ENCODE results near the gene NEUROD2.

The NEUROD2 gene

GRCh38 chr17:39641097-39641496 is 33.4 kb upstream of the NEUROD2 start:
- DNase-seq (ENCODE audit: low read depth, low spot score): no peak
- TF ChIP-seq CTCF (IDR thresholded peaks at IDR 0.05; ENCODE audit: low read depth, low read length): no peak

GRCh38 chr17:39640591-39641031 is 32.9 kb upstream of the NEUROD2 start:
- H3K4me3 ChIP-seq (ENCODE audit: low read depth, low read length): no peak overlapping the region
- DNase-seq (ENCODE audit: low read depth, low spot score): no peak
- in situ Hi-C loops (cut with HindIII; ENCODE audit: low sequenced_read_pairs): no loop called here
- TF ChIP-seq CTCF (IDR thresholded peaks at IDR 0.05; ENCODE audit: low read depth, low read length): no peak

More at GRCh38 chr17:39641097-39641496, 33.4 kb upstream of the NEUROD2 start:
- H3K4me3 ChIP-seq (ENCODE audit: low read depth, low read length): no peak overlapping the region
- in situ Hi-C loops (cut with HindIII; ENCODE audit: low sequenced_read_pairs): no loop called here

DNA sequence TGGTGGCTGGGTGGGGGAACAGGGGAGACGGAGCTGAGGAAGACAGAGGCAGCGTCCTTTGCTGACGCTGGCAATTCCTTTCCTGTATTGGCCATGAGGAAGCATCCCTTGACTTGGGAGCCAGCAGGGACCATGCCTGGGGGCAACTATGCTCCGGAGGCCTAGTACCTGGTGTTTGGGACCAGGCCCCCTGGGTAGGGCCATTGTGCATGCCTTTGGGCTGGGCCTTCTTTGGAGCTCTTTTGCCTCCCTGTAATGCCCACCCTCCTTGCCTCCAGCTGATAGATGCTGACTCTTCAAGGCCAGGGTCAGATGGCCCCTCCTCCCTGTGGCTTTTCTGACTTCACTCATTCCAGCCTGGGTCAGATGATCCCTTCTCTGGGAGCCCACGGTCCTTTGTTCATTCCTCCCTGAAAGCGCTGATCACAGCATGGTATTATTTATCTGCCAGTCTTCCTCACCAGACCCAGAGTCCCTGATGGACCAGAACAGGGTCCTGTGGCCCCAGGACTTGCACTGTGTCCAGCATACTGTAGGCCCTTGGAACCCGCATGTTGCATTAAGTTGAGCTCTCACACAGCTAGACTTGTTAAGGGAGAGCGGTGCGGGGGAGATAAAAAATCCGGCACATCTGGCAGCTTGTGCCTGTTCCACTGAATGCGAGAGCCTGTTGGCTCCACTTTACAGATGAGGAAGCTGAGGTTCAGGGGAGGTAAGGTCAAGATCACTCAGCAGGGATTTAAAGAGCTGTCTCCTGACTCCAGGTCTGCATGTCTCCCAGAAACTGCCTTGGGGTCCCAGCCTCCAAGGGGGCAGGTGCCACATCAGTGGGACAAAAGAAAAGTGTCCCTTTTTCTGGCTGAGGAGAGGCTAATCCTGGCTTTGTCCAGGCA is 32.1 kb upstream of the NEUROD2 start:
- no peak for TF ChIP-seq CTCF (IDR thresholded peaks at IDR 0.05; ENCODE audit: low read depth, low read length)
- in situ Hi-C loops (cut with HindIII; ENCODE audit: low sequenced_read_pairs): no loop called here
- DNase-seq (ENCODE audit: low read depth, low spot score): no peak
- no peak overlapping the region for H3K4me3 ChIP-seq (ENCODE audit: low read depth, low read length)

GRCh38 chr17:39639043-39639442 is 31.3 kb upstream of the NEUROD2 start:
- H3K4me3 ChIP-seq (ENCODE audit: low read depth, low read length): no peak overlapping the region
- no peak for DNase-seq (ENCODE audit: low read depth, low spot score)
- in situ Hi-C loops (cut with HindIII; ENCODE audit: low sequenced_read_pairs): no loop called here
- no peak for TF ChIP-seq CTCF (IDR thresholded peaks at IDR 0.05; ENCODE audit: low read depth, low read length)

DNA sequence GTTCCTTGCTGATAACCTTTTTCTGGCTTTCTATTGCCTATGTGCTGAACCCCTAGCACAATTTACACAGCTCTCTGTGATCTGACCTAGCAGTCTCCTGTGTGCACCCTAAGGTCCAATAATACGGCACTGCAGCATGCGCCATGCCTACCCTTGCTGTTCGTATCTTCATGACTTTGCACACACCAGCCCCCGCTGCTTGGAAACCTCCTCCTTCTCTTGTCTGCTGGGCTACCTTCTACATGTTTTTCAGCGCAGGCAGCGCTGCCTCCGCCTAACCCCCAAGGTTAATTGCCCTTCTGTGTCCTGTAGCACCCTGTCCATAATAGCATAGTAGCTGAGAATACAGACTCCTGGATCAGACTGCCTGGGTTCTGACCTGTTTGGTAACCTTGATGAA is 30.6 kb upstream of the NEUROD2 start:
- in situ Hi-C loops (cut with HindIII; ENCODE audit: low sequenced_read_pairs): no loop called here
- TF ChIP-seq CTCF (IDR thresholded peaks at IDR 0.05; ENCODE audit: low read depth, low read length): no peak
- no peak for DNase-seq (ENCODE audit: low read depth, low spot score)
- no peak overlapping the region for H3K4me3 ChIP-seq (ENCODE audit: low read depth, low read length)

GRCh38 chr17:39636927-39637736 is 29.4 kb upstream of the NEUROD2 start, which contains the start of gene STARD3:
STARD3 (plus strand) TSS chr17:39637144; CDS start chr17:39653532, 16,388 bp downstream.
- in situ Hi-C loops (cut with HindIII; ENCODE audit: low sequenced_read_pairs): no loop called here
- TF ChIP-seq CTCF (IDR thresholded peaks at IDR 0.05; ENCODE audit: low read depth, low read length): no peak
- H3K4me3 ChIP-seq (ENCODE audit: low read depth, low read length): peak within 1 kb of the TSS; percentile 94
- DNase-seq (ENCODE audit: low read depth, low spot score): peak; percentile 87
